ENCODE data around the gene MRPS14.

MRPS14 gene

DNA sequence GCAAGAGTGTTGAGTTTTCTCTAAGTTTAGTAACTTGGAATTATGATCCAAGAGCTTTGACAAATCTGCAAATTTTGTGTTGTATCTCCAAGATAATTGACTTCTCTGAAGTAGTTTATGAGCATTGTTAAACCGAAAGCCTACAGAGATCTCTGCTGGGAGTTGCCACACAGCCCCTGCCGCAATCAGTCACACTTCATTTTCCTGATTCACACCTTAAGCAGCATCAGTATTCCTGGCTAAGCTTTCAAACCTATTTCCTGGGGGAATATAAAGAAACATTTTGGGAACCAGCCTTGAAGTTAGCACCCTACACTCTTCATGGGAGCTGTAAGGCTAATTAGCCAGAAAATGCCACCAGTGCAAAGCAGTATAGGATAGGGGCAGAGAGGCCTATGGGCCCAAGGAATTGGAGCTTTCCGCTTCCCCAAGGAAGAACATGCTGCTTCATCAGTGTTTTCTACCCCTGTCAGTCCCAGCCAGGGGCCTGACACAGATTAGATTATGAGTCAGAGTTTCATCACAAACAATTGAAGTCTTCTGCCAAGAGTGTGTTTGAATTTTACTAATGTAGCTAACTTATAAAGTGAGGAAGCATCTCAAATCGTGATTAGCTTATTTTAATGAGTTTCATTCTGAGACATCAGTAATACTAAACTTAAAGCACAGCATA, 46.7 kb downstream of the MRPS14 start:
- peak; percentile 51 for DNase-seq

DNA sequence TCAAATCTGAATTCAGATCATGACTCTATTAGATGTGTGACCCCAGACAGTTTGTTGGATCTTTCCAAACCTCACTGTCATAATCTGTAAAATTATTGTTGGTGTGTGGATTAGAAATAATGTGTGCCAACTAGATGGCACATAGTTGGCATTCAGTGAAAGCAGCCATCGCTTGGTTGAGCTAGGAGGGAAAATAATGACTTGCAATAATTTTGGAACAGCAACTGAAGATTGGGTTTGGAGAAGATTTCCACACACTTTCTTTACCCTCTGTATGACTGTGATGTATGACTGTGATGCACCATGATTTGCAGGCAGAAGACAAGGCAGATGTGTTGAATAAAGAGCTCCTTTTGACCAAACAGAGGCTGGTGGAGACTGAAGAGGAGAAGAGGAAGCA, 47.5 kb downstream of the MRPS14 start:
- DNase-seq = no peak

DNA sequence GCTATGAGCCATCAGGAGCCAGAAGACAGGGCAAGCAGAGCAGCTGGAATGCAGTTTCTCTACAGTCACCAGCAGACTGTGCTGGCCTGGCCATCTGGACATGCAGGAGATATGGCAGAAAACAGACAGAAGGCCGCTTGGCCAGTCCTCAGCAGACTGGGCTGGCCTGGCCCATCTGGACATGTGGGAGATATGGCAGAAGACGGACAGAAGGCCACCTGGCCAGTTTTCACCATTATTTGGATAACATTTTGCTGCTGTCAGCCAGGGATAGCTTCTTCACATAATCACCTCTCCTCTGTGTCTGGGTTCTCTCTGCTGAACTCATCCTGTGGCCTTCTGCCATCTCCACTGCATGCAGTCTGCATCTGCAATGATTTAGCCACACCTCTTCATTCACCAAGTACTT, 48.5 kb downstream of the MRPS14 start:
- no peak for DNase-seq

DNA sequence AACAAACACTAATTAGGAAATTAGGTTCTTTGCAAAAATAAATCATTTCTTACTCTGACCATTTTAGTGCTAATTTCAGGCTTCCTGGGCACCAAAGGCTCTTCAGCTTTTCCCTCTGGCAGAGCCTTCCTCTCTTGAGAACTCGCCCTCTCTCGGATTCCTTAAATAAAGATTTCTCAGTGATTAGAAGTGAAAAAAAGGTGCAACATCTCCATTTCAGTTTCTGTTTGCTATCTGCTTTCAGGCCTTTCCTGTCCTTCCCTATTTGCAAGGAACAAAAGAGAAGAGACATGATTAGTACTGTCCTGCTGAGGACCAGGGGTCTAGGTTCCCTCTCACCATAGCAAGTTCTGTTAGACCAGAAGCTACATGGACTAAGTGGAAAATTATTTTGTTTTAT, 51.3 kb downstream of the MRPS14 start:
- DNase-seq = no peak

DNA sequence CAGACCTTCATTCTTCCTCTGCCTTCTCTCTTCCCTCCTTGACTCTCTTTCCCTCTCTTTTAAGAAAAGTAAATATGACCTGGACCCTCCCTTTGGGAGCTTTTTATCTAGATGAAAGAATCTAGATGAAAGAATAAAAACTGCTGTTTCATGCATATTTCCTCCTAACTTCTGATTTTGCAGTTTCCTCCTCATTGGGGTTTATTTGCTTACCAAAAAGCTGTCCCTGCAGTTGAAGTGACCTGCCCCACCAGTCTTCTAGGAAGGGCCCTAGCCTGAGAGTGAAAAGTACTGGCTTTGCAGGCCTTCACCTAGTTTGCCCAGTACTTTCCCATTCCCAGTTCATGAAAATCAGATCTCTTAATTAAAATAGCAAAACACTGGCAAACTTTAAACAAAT, 51.8 kb downstream of the MRPS14 start:
- DNase-seq = no peak

DNA sequence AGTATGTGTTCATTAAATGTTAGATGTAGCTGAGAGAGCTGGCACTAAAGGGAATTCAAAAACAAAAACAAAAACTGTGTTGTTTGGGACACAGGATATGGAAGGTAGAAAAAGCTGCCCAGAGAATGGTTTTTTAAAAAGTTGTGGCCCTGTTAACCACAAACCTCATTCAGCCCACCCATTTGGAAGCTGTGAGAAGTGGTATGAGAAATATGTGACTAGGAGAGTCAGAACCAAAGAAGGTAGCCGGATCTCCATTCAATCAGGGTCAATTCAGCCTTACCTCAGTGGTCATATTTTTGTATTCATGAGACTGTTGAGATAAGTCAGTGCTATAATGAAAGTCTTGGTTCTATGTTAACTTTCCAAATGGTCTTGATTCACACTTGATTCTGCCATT, 53.2 kb downstream of the MRPS14 start:
- DNase-seq = peak; percentile 65

DNA sequence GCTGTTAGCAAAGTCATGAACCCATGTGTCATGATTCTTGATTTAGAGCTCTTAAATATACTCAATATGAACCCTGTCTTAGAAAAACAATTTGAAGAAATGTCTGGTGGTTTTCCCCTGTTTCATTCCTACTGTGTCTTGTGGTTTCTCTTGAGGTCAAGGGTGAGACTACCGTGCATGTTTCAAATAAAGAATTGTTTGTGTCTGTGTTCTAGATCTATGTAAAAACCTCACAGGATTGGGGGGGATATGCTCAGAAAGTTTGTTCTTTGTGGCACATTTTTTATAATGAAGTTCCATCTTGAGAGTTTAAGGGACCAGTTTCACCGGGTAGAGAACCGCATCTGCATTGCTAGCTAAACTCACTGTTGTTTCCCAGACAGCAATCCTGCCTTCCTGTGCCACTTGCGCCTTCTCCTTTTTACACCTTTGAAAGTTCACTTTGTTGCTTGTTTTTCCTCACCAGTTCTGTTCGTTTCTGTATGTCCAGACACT, 54.4 kb downstream of the MRPS14 start:
- peak; percentile 85 for DNase-seq

DNA sequence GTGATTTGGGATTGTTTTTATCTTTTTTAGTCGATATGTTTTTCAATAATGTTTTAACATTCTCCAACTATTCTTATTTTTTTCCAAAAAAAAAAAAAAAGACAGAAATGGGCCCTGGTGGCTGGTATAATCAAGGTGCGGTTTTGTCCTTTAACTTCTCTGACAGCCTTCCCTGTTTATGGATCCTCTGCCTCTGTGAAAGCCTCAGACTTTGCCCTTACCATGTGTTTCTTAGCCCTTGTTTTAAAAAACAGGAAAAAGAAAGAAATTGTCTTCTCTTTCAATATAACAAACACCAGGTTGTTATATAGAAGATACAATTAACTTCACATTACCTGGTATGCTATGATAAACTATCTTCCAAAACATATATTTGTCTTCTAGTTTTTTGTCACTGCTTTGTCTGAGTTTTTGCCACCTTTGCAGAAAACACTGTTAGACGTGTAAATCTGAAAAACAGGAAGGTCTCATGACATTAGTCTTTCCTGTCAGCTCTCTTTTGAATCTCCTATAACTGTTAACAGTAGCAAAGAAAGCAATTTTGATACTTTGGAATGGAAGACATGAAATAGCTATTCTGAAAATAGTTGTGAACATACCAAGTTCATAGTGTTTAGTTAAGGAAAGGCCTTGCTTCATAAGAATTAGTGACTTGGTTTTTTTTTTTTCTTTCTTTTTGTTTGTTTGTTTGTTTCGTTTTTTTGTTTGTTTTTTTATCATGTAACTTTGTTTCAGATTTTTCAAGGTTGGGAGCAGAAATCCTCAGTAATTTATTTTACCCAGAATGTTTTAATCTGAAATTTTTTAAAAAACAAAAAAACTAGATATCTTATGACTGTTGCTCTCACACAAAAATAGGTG, 55.1 kb downstream of the MRPS14 start:
- peak; percentile 51 for DNase-seq

DNA sequence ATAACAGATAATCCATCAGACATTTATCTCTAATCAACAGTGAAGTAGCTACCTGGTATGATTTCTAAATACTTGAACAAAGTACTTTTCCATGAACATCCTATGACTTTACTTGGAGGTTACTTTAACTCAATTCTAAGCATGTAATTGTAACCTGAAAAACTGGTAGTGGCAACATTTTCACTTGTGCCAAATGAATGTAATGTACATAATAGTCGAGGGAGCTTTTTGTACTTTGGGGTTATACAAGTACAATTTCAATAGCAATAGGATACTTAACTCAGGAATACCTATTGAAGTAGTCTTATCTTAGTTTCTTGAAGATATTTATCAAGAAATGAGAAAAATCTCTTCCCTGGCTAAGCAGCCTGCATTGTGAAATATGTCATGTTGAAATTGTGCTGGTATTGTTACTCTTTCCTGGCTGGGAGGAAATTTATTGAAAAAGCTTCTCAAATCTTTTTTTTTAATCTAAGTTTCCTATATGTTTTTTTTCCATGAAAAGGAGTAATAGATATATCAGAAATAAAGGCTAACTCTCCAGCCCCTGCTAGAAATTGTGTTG, 57.1 kb downstream of the MRPS14 start:
- DNase-seq = no peak

DNA sequence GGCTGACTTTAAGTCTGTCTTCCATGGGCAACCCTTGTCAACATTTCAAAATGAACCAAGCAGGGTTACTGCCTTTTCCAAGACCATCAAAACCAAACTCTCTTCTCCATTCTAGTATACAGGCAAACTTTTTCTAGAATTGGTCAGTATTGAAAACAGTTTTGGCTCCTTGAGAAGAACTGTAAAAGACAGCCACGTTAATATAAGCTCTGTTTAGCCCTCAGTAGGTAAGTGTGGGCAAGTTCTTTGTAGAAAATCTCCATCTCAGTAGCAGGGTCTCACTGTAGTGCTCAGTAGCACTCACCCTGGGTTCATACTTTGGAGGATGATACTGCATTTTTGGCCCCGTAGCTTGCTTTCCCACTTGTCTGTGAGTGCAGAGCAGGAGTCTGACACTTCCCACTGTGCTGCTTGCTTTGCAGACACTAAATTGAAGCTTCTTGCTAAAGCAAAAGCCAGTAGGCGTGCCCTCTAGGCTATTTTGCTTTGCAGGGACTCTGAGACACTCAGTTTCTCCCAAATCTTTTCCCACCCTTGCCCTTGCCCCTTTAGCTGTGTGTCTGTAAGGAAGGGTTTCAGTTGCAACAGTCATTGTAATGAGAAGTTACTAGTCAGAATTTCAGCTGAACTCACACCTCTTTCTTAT, 57.7 kb downstream of the MRPS14 start:
- DNase-seq = no peak

DNA sequence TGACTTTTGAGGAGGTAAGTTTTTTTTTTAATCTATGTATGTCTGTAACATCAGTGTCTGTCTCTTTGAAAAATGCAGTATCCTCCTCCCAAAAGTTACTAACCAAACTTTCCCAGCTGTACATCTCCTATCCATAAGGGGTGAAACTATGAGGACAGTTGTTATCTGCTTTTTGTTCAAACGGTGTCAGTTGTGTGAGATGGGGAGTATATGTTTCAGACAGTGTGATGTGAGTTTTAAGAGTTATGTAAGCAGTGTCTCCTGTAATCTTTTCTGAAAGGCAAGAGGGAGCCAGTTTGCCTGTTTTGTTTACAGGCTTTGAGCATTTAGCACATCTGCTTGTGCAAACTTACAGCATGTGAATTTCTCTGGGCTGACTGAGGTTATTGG, 58.3 kb downstream of the MRPS14 start:
- DNase-seq = no peak

DNA sequence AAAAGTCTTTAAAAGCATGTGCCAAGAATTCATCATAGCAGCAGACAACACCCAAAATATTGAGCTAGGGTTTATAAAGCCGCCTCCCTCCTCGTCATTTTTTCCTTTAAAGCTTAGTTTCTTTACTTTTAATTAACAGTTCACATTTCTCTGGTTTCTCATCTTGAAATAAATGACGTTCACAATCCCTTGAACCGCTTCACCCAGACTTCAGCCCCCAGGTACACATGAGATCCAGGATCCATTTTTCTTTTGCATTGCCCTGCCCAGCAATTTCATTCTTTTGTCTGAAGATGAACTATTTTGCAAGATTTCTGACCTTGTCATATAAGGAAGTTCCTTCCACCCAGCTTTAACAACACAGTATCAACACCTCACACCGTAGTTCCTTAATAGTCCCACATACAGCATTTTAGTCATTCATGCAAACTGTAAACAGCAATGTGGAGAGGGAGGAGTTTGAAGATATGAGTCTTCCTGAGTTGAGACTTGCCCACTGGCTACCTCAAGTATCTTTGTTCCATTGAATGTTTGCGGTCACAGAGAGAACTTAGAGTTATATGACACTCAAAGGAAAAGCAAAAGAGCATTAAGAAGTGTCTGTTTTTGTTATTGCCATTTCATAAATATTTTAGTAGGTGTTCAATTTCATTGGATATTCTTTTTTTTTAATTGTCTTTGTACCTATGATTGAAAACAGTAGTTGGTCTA, 58.8 kb downstream of the MRPS14 start:
- peak; percentile 79 for DNase-seq

DNA sequence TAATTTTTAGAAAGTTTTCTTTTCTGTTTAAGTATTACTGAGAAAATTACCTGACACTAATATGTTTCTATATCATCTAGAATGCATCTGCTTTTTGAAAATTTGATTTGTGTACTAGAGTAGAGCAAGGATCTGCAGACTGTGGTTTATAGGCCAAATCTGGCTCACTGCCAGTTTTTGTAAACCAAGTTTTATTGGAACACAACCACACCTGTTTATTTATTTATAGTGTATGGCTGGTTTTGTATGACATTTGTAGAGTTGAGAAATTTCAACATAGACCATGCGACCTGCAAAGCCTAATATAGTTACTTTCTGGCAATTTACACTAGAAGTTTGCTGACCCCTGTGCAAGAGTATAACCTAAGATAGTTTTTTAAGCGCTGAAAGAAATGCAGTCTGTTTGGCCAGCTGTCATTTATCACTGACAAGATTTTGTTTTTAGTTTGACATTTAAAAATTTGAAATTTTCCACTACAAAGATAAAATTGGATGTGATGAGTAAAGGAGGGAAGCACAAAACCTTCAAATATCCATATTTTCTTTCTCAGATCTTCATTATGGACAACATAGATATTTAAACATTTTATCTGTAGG, 59.6 kb downstream of the MRPS14 start:
- no peak for DNase-seq
